Astrocyte of the spinal cord (primary cell): Measurements from ENCODE around the gene PTBP3.
A peak's percentile ranks its signal among the peaks of the same experiment; 100 is the strongest.

Experiments used
- DNase-seq: peaks from one replicate; pipeline ENCODE4 v3.0.0; 2011; ENCODE audit warnings: low read depth, low spot score
- H3K4me3 ChIP-seq: 2 replicates; pipeline ENCODE4 v1.5.1; 2011; ENCODE audit warnings: low read depth, mild to moderate bottlenecking, low read length, moderate library complexity
- in situ Hi-C: cut with HindIII; loops from 2 replicates; pipeline ENCODE4 v1.10.0; 2017; ENCODE audit warnings: low sequenced_read_pairs
- TF ChIP-seq, protein P1 (sequence below): IDR thresholded peaks from 2 replicates; pipeline ENCODE4 v1.5.1; 2012; ENCODE audit warnings: low read depth, mild to moderate bottlenecking, low read length, inconsistent platforms

Gene PTBP3

DNA sequence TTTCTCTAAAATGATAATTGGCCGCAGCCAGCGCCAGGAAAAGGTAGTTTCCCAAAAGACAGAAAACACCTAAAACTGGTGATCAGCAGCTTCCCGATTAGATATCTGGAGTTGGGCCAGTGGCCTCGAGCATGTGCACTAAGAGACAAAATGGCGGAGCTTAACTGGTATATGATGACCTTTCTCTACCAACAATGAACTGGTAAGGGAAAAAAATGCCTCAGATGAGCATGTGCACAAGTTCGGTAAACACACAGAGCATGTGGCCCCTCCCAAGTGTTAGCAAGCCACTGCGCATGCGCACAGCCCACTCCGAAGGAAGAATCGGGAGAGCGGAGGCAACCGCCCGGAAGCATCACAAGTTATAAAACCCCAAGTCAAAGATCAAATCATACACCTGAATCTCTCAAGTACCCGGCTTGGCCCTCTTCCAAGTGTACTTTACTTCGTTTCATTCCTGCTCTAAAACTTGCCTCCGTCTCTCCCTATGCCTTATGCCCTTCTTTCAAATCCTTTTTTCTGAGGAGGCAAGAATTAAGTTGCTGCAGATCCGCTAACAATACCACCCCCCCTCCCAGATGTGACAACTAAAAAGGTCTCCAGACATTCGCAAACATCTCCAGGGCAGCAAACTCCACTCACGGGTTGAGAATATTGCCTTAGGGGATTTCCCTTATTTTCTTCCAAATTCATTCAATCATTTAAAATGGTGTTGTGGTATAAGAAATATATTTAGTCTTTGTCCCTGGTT, 15.0 kb upstream of the PTBP3 start:
- TF ChIP-seq, protein P1, sequence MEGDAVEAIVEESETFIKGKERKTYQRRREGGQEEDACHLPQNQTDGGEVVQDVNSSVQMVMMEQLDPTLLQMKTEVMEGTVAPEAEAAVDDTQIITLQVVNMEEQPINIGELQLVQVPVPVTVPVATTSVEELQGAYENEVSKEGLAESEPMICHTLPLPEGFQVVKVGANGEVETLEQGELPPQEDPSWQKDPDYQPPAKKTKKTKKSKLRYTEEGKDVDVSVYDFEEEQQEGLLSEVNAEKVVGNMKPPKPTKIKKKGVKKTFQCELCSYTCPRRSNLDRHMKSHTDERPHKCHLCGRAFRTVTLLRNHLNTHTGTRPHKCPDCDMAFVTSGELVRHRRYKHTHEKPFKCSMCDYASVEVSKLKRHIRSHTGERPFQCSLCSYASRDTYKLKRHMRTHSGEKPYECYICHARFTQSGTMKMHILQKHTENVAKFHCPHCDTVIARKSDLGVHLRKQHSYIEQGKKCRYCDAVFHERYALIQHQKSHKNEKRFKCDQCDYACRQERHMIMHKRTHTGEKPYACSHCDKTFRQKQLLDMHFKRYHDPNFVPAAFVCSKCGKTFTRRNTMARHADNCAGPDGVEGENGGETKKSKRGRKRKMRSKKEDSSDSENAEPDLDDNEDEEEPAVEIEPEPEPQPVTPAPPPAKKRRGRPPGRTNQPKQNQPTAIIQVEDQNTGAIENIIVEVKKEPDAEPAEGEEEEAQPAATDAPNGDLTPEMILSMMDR: no peak
- in situ Hi-C loops: no loop called here
- DNase-seq: peak; percentile 69
- peak overlapping the region; percentile 47 for H3K4me3 ChIP-seq

DNA sequence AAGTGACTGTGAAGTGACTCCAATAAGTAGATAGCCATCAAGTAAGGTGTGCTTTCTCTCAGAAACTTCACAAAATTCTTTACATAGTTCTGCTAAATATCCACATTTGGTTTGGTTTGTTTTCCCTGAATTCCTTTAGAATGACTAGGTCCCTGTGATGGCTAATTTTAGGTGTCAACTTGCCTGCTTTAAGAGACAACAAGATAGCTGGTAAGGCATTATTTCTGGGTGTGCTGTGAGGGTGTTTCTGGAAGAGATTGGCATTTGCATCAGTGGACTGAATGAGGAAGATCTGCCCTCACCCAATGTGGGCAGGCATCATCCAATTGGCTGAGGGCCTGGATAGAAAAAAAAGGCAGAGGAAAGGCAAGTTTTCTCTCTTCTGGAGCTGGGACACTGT, 8.3 kb upstream of the PTBP3 start:
- no peak overlapping the region for H3K4me3 ChIP-seq
- TF ChIP-seq, protein P1: no peak
- in situ Hi-C loops: no loop called here
- DNase-seq: peak; percentile 29

DNA sequence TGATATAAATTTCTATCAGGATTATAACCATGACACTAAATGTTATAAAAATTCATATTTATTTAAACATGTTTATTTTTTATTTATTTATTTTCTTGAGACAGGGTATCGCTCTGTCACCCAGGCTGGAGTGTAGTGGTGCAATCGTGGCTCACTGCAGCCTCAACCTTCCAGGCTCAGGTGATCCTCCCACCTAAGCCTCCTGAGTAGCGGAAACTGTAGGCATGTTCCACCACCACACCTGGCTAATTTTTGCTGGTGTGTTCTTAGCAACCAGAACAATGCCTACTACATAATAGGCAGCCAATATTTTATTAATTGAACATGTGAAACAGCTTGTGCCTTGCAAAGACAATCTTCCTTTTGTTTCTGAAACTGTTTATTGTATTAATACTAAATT, 6.5 kb upstream of the PTBP3 start:
- in situ Hi-C loops: no loop called here
- TF ChIP-seq, protein P1: no peak

DNA sequence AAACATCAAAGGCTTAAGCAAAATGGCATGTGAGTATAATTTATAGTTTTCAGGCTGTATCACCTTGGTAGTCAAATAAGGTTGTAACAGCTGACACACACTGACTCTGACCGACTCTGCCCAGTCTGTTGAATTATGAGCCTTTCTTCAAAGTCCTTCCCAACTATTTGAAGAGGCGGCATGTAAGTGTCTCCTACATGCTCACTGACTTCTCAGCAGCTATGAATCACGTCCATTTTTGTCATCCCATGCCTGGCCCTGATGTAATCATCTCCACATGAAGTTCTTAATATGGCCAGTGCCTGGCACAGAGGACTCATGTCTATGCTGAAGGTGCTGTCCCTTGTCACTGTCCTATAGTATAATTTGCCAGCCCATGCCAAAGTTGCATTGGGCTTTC, 5.1 kb upstream of the PTBP3 start:
- no peak overlapping the region for H3K4me3 ChIP-seq
- in situ Hi-C loops: no loop called here
- TF ChIP-seq, protein P1: no peak
- peak; percentile 28 for DNase-seq

More for the DNA sequence above, 6.5 kb upstream of the PTBP3 start:
- DNase-seq: no peak
- H3K4me3 ChIP-seq: no peak overlapping the region

DNA sequence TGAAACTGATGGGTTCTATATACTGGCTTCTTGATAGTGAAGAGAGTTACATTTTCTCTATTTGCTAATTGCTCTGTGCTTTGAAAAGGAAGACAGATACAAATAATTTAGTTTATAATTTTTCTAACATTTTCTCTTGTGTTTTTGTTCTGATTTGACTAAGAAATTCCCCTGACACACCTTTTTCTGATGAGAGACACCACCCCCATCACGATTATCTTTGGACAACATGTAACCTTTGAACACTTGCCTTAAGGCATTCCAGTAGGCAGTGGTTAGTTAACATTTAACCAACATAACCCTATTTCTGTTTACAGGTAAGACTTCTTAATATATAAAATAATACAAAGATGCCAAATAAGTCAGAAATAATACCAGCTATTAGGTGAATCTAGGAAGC, 4.1 kb upstream of the PTBP3 start:
- in situ Hi-C loops: no loop called here

DNA sequence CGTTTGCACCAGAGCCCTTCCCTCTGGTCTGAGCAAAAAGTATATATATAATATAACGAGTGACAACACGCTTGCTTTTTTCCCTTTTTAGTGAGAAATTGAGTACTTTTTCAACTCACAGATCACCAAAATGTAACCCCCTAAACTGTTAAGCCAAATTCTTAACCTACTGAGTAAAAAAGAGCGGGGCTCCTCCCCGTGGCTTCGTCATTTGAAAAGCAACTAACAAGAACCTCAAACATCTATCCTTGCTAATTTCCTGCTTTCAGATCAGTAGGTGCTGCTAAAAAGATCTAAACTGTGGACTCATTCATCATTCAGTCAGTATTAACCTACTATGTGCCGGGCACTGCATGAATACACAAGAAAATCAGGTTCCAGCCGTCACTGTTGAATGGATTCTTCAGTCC, 1.0 kb upstream of the PTBP3 start:
- peak; percentile 54 for DNase-seq
- H3K4me3 ChIP-seq: peak overlapping the region; percentile 67
- in situ Hi-C loops: no loop called here
- TF ChIP-seq, protein P1: no peak

More for the DNA sequence above, 4.1 kb upstream of the PTBP3 start:
- H3K4me3 ChIP-seq: no peak overlapping the region
- TF ChIP-seq, protein P1: no peak
- DNase-seq: no peak
